ENCODE data around the gene OPCML. TPM values are rescaled to one million over a fixed set of nuclear protein-coding genes. Genes with fewer than 3 reads are reported as not detected.

The OPCML gene
- total RNA-seq, 1 donor from 2014 or later = not detected

GRCh38 chr11:133164986-133165385 is 367.3 kb downstream of the OPCML start:
- Histone ChIP-seq H3K27me3 (no peaks in the 10 kb centered on the region), H3K27ac (no peak overlapping the region), H3K9me3 (no peaks in the 10 kb centered on the region), H3K36me3 (no peaks in the 10 kb centered on the region), H3K4me3 (no peak overlapping the region), H3K4me1 (no peaks in the 10 kb centered on the region)
- DNase-seq (ENCODE audit: extremely low spot score in 2 of 2) = no peak
- intact Hi-C loops (cut with DNase I) = no loop called here
- TF ChIP-seq POLR2A (IDR thresholded peaks at IDR 0.05) (no peak), CTCF (IDR thresholded peaks at IDR 0.05) (no peak), POLR2AphosphoS5 (IDR thresholded peaks at IDR 0.05; ENCODE audit: insufficient read depth in 1 of 2, low read depth in 1 of 2) (no peak)

GRCh38 chr11:133163463-133164419 is 368.6 kb downstream of the OPCML start:
- Histone ChIP-seq H3K4me3 (no peak overlapping the region), H3K27me3 (no peaks in the 10 kb centered on the region), H3K4me1 (no peaks in the 10 kb centered on the region), H3K9me3 (no peaks in the 10 kb centered on the region), H3K36me3 (no peaks in the 10 kb centered on the region), H3K27ac (no peak overlapping the region)
- intact Hi-C loops (cut with DNase I) = no loop called here
- DNase-seq (ENCODE audit: extremely low spot score in 2 of 2) = no peak
- TF ChIP-seq POLR2A (IDR thresholded peaks at IDR 0.05) = no peak
- TF ChIP-seq CTCF (IDR thresholded peaks at IDR 0.05) = peak in 1 of 3 experiments; percentile 7

GRCh38 chr11:133162227-133162626 is 370.1 kb downstream of the OPCML start:
- TF ChIP-seq POLR2A (IDR thresholded peaks at IDR 0.05) (no peak), CTCF (IDR thresholded peaks at IDR 0.05) (no peak), POLR2AphosphoS5 (IDR thresholded peaks at IDR 0.05; ENCODE audit: insufficient read depth in 1 of 2, low read depth in 1 of 2) (no peak)
- DNase-seq (ENCODE audit: extremely low spot score in 2 of 2) = no peak
- Histone ChIP-seq H3K4me3 (no peak overlapping the region), H3K27me3 (no peaks in the 10 kb centered on the region), H3K36me3 (no peaks in the 10 kb centered on the region), H3K4me1 (no peaks in the 10 kb centered on the region), H3K27ac (no peak overlapping the region), H3K9me3 (no peaks in the 10 kb centered on the region)
- intact Hi-C loops (cut with DNase I) = no loop called here

GRCh38 chr11:133160754-133161153 is 371.5 kb downstream of the OPCML start:
- H3K27ac ChIP-seq = no peak overlapping the region
- TF ChIP-seq POLR2A (IDR thresholded peaks at IDR 0.05) = no peak
- TF ChIP-seq CTCF (IDR thresholded peaks at IDR 0.05) = no peak
- TF ChIP-seq POLR2AphosphoS5 (IDR thresholded peaks at IDR 0.05; ENCODE audit: insufficient read depth in 1 of 2, low read depth in 1 of 2) = no peak
- no peaks in the 10 kb centered on the region for H3K36me3 ChIP-seq
- DNase-seq (ENCODE audit: extremely low spot score in 2 of 2) = no peak
- no peak overlapping the region for H3K4me3 ChIP-seq
- no peaks in the 10 kb centered on the region for H3K9me3 ChIP-seq
- H3K4me1 ChIP-seq = no peaks in the 10 kb centered on the region
- intact Hi-C loops (cut with DNase I) = no loop called here
- no peaks in the 10 kb centered on the region for H3K27me3 ChIP-seq

All from vagina (tissue), 2 donors.